CD4-positive, alpha-beta T cell (primary cell): ENCODE measurements around the gene BRD3OS. TPM values are rescaled to one million over a fixed set of nuclear protein-coding genes. Genes with fewer than 3 reads are reported as not detected.
A peak's percentile ranks its signal among the peaks of the same experiment; 100 is the strongest.

Experiments
- ATAC-seq: fragments of 200-7000 bp; cut with Tn5 transposase; one replicate; pipeline ENCODE4 v1.10.0; 2022; ENCODE audit warnings: mild to moderate bottlenecking; ENCODE audit not compliant: poor library complexity
- CTCF ChIA-PET: fragments of 350-600 bp; sonication (Branson Sonifier 250); formaldehyde crosslinking; loops from one replicate; lab custom pipeline; 2021; ENCODE audit warnings: antibody characterized with exemption, inconsistent platforms; lab: Charles Lee
- POLR2A ChIA-PET: fragments of 350-600 bp; sonication (Branson Sonifier 250); formaldehyde crosslinking; loops from one replicate; lab custom pipeline; 2021; ENCODE audit warnings: antibody characterized with exemption, inconsistent platforms; lab: Charles Lee
- DNase-seq, 14 experiments: peaks; one replicate each; pipeline ENCODE4 v3.0.0-alpha.2; 2013 to 2020; ENCODE audit warnings: mixed read lengths in 2 of 14
- H3K27ac ChIP-seq, 2 donors: one replicate each; pipeline versions ENCODE4 v1.5.1 to v1.7.0; 2013; ENCODE audit warnings: low read length in 2 of 2, low read depth in 1 of 2, mild to moderate bottlenecking in 1 of 2
- H3K27me3 ChIP-seq, 2 experiments: 1 replicate in 1 of 2; 2 replicates in 1 of 2; pipeline versions ENCODE4 v1.6.1 to v1.7.0; 2013; ENCODE audit warnings: low read length in 2 of 2, control low read depth in 1 of 2, mild to moderate bottlenecking in 1 of 2, moderate library complexity in 1 of 2; ENCODE audit not compliant: insufficient read depth in 2 of 2, control insufficient read depth in 1 of 2
- H3K36me3 ChIP-seq: one replicate; pipeline ENCODE4 v1.6.1; 2013; ENCODE audit warnings: low read length, control low read depth; ENCODE audit not compliant: insufficient read depth
- H3K4me1 ChIP-seq: one replicate; pipeline ENCODE4 v1.6.1; 2013; ENCODE audit warnings: low read length, control low read depth; ENCODE audit not compliant: insufficient read depth
- H3K4me3 ChIP-seq: one replicate; pipeline ENCODE4 v1.5.1; 2013; ENCODE audit warnings: mild to moderate bottlenecking, low read length, moderate library complexity
- H3K9me3 ChIP-seq, 2 experiments: 1 replicate in 1 of 2; 2 replicates in 1 of 2; pipeline versions ENCODE4 v1.6.1 to v1.7.0; 2013; ENCODE audit warnings: low read length in 2 of 2, mild to moderate bottlenecking in 2 of 2, control low read depth in 1 of 2, moderate library complexity in 1 of 2; ENCODE audit not compliant: control insufficient read depth in 1 of 2, insufficient read depth in 1 of 2
- H3K27ac Mint-ChIP-seq: one replicate; pipeline ENCODE4 v1.8.0; 2020; ENCODE audit warnings: mixed read lengths
- H3K27me3 Mint-ChIP-seq: one replicate; pipeline ENCODE4 v1.8.0; 2021; ENCODE audit warnings: mixed read lengths
- H3K36me3 Mint-ChIP-seq: one replicate; pipeline ENCODE4 v1.8.0; 2021; ENCODE audit warnings: low read depth, mixed read lengths
- H3K4me1 Mint-ChIP-seq: one replicate; pipeline ENCODE4 v1.8.0; 2021; ENCODE audit warnings: low read depth, mixed read lengths
- H3K4me3 Mint-ChIP-seq: one replicate; pipeline ENCODE4 v1.8.0; 2020; ENCODE audit warnings: mild to moderate bottlenecking, mixed read lengths
- H3K9me3 Mint-ChIP-seq: one replicate; pipeline ENCODE4 v1.8.0; 2020; ENCODE audit warnings: mixed read lengths
- CTCF ChIP-seq: fragments of 200-600 bp; IDR thresholded peaks from one replicate; pipeline ENCODE4 v1.8.0; 2022; ENCODE audit warnings: antibody characterized with exemption, mild to moderate bottlenecking
- intact Hi-C, 2 experiments: fragments of 100-400 bp; cut with DNase I in 1 of 2; cut with micrococcal nuclease in 1 of 2; formaldehyde crosslinking; loops; one replicate each; pipeline versions ENCODE4 v1.15.1 to v1.9.0; 2023 to 2025; cut with DNase I, micrococcal nuclease
- total RNA-seq, 174 experiments: library from RNA in 2 of 174; stranded (reverse) in 2 of 174; gene quantifications; one replicate each; pipeline ENCODE4 v1.2.3 and lab custom pipeline; 2021 to 2026

The BRD3OS gene
- total RNA-seq, 2 experiments from 2014 or later = 4.0 to 4.9 TPM

DNA sequence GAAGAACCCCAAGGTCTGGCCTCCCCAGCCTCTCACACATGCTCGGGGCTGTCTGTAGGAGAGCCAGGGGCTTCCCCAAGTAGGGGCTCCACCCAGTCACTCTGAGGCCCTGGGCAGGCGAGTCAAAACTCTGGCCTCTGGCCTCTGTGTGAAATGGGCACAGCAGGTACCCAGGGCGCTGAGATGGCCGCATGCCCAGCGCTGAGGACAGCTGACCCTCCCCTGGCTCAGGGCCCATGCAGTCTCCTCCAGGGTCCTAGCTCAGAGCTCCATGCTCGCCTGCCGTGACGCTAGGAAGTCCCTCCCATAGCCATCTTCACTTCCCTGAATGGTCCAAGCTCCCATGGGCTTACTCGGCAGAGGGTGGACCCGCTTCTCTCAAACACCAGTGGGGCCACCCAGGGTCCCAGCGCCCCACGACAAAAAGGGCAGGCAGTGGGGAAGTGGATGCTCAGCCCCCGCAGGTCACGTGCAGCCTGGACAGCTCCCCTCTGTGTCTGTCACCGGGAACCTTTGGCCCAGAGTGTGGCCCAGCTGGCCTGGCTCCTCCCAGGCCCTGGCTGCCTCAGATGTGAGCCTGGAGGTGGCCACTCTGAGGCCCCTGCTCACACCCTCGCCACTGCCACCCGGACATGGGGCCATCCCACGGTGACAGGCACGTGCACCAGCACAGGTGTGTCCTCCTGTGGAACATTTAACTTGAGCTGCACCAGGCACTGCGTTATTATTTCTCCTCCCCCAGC, 21.0 kb upstream of the BRD3OS start:
- no peaks in the 10 kb centered on the region for H3K36me3 Mint-ChIP-seq
- ChIA-PET CTCF (no interaction called here), POLR2A (no interaction called here)
- no peaks in the 10 kb centered on the region for H3K4me1 ChIP-seq
- H3K27me3 Mint-ChIP-seq = peaks cover 5% of the 10 kb centered on the region
- H3K27ac Mint-ChIP-seq = no peak overlapping the region
- DNase-seq = peak in 1 of 14 experiments; percentile 8
- H3K4me3 Mint-ChIP-seq = no peak overlapping the region
- H3K4me1 Mint-ChIP-seq = no peaks in the 10 kb centered on the region
- no peak overlapping the region for H3K4me3 ChIP-seq
- ATAC-seq = no peak
- intact Hi-C loops = no loop called here
- no peaks in the 10 kb centered on the region for H3K36me3 ChIP-seq
- H3K27ac ChIP-seq = no peak overlapping the region
- peaks cover 0 to 4% of the 10 kb centered on the region in 2 experiments for H3K27me3 ChIP-seq
- no peaks in the 10 kb centered on the region for H3K9me3 Mint-ChIP-seq
- TF ChIP-seq CTCF = no peak
- H3K9me3 ChIP-seq = no peaks in the 10 kb centered on the region

- Histone ChIP-seq H3K9me3 (no peaks in the 10 kb centered on the region), H3K27ac (no peak overlapping the region), H3K4me1 (no peaks in the 10 kb centered on the region), H3K4me3 (no peak overlapping the region), H3K36me3 (no peaks in the 10 kb centered on the region), H3K27me3 (peaks cover 0 to 4% of the 10 kb centered on the region in 2 experiments)
- Mint-ChIP-seq H3K36me3 (no peaks in the 10 kb centered on the region), H3K27ac (no peak overlapping the region), H3K27me3 (peaks cover 5% of the 10 kb centered on the region), H3K9me3 (no peaks in the 10 kb centered on the region), H3K4me1 (no peaks in the 10 kb centered on the region), H3K4me3 (no peak overlapping the region)
- ATAC-seq = no peak
- CTCF ChIA-PET = no interaction called here
- POLR2A ChIA-PET = no interaction called here
- intact Hi-C loops = no loop called here
- no peak for TF ChIP-seq CTCF
- no peak for DNase-seq
Measured at GRCh38 chr9:134004881-134005280, 20.4 kb upstream of the BRD3OS start.

DNA sequence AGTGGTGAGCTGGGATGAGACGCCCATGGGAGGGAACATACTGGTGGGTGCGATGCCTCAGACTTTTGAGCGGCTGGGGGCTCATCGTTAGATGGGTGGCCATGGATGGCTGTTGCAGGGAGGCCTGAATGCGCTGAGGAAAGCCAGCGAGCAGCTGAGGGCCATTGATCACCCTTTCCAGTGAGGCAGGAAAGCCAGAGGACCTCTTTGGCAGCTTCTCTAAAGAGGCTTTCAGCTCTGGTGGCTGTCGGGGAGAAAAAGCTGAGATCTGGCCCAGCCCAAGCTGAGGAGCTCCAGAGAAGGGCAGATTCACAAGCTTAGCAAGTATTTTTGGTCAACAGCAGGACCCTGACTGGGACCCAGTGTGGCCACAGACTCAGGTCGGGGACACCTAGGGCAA, 19.9 kb upstream of the BRD3OS start:
- ChIA-PET CTCF (no interaction called here), POLR2A (no interaction called here)
- intact Hi-C loops = no loop called here

More for the DNA sequence above, 19.9 kb upstream of the BRD3OS start:
- ATAC-seq (no peak), DNase-seq (no peak)
- no peaks in the 10 kb centered on the region for H3K9me3 Mint-ChIP-seq
- Histone ChIP-seq H3K9me3 (no peaks in the 10 kb centered on the region), H3K4me1 (no peaks in the 10 kb centered on the region), H3K27me3 (peaks cover 0 to 4% of the 10 kb centered on the region in 2 experiments), H3K36me3 (no peaks in the 10 kb centered on the region), H3K4me3 (no peak overlapping the region), H3K27ac (no peak overlapping the region)
- H3K4me3 Mint-ChIP-seq = no peak overlapping the region
- TF ChIP-seq CTCF = no peak
- H3K36me3 Mint-ChIP-seq = no peaks in the 10 kb centered on the region
- H3K4me1 Mint-ChIP-seq = no peaks in the 10 kb centered on the region
- peaks cover 5% of the 10 kb centered on the region for H3K27me3 Mint-ChIP-seq
- H3K27ac Mint-ChIP-seq = no peak overlapping the region
